IPS DF 6.9 (cell line): ENCODE results near the gene TMEM255A.

Source experiments
- DNase-seq: peaks from one replicate; pipeline ENCODE4 v3.0.0-alpha.2; 2013; ENCODE audit warnings: low read depth, low spot score
- H3K27ac ChIP-seq: one replicate; pipeline ENCODE4 v1.5.1; 2013; ENCODE audit warnings: low read length, control low read depth
- H3K27me3 ChIP-seq: 2 replicates; pipeline ENCODE4 v1.6.1; 2013; ENCODE audit warnings: mild to moderate bottlenecking, low read length; ENCODE audit not compliant: control insufficient read depth, insufficient read depth
- H3K36me3 ChIP-seq: 2 replicates; pipeline ENCODE4 v1.6.1; 2013; ENCODE audit warnings: low read length; ENCODE audit not compliant: control insufficient read depth, insufficient read depth
- H3K4me1 ChIP-seq: 2 replicates; pipeline ENCODE4 v1.6.1; 2013; ENCODE audit warnings: low read length; ENCODE audit not compliant: control insufficient read depth, insufficient read depth
- H3K4me3 ChIP-seq: 2 replicates; pipeline ENCODE4 v1.5.1; 2013; ENCODE audit warnings: mild to moderate bottlenecking, low read length
- H3K9me3 ChIP-seq: 2 replicates; pipeline ENCODE4 v1.6.1; 2013; ENCODE audit warnings: low read length, inconsistent platforms; ENCODE audit not compliant: control insufficient read depth, insufficient read depth
- WGBS: extraction: QIAGEN DNeasy Blood & Tissue Kit; methylation state at CpG from one replicate; pipeline ENCODE4 v1.1.7; 2013; ENCODE audit warnings: mixed read lengths, missing lambda C conversion rate; ENCODE audit not compliant: insufficient read length, insufficient coverage; 5-methylcytosine and 5-hydroxymethylcytosine counted together

TMEM255A gene

DNA sequence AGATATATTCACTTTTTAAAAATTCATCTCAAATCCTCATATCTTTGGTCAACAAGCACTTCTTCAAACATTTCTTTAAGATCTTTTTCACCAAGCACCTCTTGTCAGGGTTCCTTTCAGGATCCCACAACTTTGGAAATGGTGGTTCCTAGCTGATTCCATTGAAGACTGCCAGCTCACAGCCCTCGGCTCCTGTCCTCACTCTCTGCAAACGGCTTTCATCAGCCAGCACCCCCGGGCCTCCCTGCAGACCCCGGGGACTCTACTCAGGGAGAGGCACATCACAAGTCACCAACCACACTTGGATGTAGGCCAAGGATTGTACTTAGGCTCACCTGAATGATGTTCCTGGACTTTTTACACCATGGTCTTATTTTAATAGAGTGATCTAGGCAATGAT lies 40.7 kb downstream of the TMEM255A start:
- H3K4me1 ChIP-seq, result no peaks in the 10 kb centered on the region
- WGBS, result no CpG with 5 or more reads among the region's 4 CpGs
- H3K27ac ChIP-seq, result no peak overlapping the region
- DNase-seq, result no peak
- H3K4me3 ChIP-seq, result no peak overlapping the region
- H3K27me3 ChIP-seq, result no peaks in the 10 kb centered on the region
- H3K9me3 ChIP-seq, result no peaks in the 10 kb centered on the region
- no peaks in the 10 kb centered on the region for H3K36me3 ChIP-seq

DNA sequence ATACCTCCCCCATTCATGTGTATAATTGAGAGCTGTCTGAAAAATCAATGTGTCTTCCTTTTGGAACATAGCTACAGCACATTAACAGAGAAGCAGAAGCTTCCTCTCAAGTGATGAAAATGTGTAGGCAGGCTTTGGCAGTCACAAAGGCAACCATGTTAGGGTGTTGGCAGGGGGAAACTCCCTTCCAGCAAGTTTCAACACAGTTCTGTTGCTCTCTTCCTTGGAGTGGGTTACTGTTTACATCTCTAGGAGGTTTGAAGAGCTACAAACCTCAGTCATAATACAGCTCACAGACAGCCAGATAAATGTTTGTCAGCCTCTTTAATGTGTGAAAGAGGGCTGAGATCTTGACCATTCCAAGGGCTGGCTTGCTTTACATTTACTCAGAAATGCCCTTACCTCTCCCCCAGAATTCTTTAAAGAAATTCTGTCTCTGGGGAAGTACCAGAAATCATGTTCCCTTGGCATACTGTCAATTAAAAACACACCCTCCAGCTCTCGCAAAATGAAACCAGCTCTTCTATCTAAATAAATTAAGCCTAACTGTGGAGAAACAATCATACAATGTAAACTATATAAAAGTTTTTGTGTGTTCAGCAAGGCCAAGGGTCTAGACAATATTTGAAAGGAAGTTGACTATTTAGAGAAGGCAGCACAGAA lies 41.8 kb downstream of the TMEM255A start:
- DNase-seq, result no peak
- H3K27ac ChIP-seq, result no peak overlapping the region
- no CpG with 5 or more reads among the region's 1 CpG for WGBS
- no peak overlapping the region for H3K4me3 ChIP-seq
- H3K4me1 ChIP-seq, result no peaks in the 10 kb centered on the region
- no peaks in the 10 kb centered on the region for H3K9me3 ChIP-seq
- H3K27me3 ChIP-seq, result no peaks in the 10 kb centered on the region
- H3K36me3 ChIP-seq, result no peaks in the 10 kb centered on the region

DNA sequence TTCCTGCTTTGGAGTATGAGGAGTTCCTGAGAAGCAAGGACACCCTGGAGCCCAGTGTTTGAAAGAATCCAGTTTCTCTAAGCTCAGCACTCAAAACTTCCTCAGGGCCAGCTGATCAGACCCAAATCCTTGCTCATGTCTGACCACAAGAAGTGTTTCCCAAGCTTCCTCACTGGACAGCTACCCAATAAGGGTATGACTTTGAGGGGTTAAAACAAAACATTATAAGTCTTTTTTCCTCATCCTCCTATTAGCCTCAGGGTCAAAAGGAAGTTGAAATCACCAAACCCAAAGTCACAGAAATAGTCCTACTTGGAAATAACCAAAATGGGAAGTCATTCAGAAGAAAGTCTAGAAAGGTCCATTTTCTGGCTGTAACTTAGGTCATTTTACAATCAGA lies 46.9 kb downstream of the TMEM255A start:
- H3K9me3 ChIP-seq, result no peaks in the 10 kb centered on the region
- H3K27me3 ChIP-seq, result no peaks in the 10 kb centered on the region
- no peak overlapping the region for H3K4me3 ChIP-seq
- no peak for DNase-seq
- H3K27ac ChIP-seq, result no peak overlapping the region
- peaks cover 4% of the 10 kb centered on the region; the same call in 1 of the 2 replicates for H3K4me1 ChIP-seq
- no peaks in the 10 kb centered on the region for H3K36me3 ChIP-seq

DNA sequence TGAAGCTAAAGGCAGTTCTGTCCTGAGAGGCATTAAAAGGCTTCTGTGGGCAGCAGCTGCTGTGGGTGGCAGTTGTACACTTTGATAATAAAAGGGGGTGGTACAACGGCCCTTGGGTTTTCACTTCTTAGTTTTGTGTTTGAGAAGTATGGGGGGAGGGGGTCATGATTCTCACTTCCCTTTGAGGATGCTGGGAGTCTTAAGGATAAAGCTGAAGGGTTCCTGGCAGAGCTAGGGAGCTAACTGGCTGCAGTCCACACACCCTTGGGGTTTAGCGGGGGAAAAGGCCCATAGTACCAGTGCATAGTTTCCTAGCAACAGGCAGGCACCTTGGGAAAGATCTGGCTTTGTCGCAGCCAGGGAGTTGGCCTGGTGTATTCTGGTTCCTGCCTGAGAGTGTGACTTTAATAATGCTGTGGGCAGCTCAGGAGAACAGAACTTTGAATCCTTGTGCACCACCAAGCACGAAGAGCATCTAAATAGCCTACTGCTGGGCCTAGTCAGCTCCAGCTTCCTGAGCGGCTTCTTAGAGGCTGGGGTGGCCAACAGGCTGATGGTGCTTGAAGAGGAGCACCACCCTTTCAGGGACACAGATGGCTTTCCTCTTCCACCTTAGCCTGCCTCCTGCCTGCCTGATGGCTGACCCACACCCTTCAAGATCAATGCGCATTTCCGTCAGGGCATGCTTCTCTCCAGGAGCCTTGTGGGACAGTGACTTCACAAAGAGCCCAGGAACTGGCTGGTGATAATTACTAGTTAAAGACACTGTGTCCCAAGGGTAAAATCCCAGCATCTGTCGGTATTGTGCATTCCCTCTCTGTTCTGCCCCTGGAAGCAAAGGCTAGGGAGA lies 48.2 kb downstream of the TMEM255A start:
- no peak overlapping the region for H3K4me3 ChIP-seq
- no peak for DNase-seq

DNA sequence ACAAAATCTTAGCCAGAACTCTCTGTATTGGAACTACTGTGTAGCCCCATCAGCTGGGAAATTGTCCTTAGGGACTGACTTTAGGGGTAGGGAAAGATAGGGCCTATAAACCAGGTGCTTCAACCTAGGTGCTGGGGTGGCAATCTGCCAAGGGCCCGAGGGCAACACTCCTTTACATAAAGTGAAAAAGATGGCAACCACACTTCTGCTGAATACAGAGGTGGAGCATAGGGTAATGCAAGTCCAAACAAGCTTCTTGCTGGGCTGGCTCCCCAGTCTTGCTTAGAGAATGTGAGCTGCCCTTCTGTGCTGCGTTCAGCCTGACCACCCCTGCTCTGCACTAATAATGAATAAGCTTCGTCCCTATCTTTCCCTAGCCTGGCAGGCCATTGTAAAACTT lies 50.9 kb downstream of the TMEM255A start:
- H3K27me3 ChIP-seq, result no peaks in the 10 kb centered on the region
- WGBS, result no CpG with 5 or more reads among the region's 3 CpGs
- no peak for DNase-seq

More for the DNA sequence above, 48.2 kb downstream of the TMEM255A start:
- WGBS, result no CpG with 5 or more reads among the region's 8 CpGs
- no peak overlapping the region for H3K27ac ChIP-seq
- H3K36me3 ChIP-seq, result no peaks in the 10 kb centered on the region
- H3K4me1 ChIP-seq, result peaks cover 4% of the 10 kb centered on the region; the same call in 1 of the 2 replicates
- H3K9me3 ChIP-seq, result no peaks in the 10 kb centered on the region
- no peaks in the 10 kb centered on the region for H3K27me3 ChIP-seq

DNA sequence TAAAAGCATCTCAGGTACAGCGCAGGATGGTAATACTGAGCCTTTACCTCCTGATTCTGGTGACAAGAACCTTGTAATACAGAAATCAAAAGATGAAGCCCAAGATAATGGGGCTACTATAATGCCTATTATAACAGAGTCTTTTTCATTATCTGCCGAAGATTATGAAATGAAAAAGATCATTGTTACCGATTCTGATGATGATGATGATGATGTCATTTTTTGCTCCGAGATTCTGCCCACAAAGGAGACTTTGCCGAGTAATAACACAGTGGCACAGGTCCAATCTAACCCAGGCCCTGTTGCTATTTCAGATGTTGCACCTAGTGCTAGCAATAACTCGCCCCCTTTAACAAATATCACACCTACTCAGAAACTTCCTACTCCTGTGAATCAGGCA lies 57.5 kb downstream of the TMEM255A start:
- Histone ChIP-seq H3K36me3 (no peaks in the 10 kb centered on the region; the same call in 1 of the 2 replicates), H3K4me1 (no peaks in the 10 kb centered on the region), H3K4me3 (no peak overlapping the region), H3K9me3 (no peaks in the 10 kb centered on the region), H3K27ac (no peak overlapping the region), H3K27me3 (no peaks in the 10 kb centered on the region)
- no peak for DNase-seq
- no CpG with 5 or more reads among the region's 6 CpGs for WGBS

More for the DNA sequence above, 50.9 kb downstream of the TMEM255A start:
- no peaks in the 10 kb centered on the region for H3K36me3 ChIP-seq
- H3K4me3 ChIP-seq, result no peak overlapping the region
- peaks cover 4% of the 10 kb centered on the region; the same call in 1 of the 2 replicates for H3K4me1 ChIP-seq
- no peaks in the 10 kb centered on the region for H3K9me3 ChIP-seq
- H3K27ac ChIP-seq, result no peak overlapping the region

DNA sequence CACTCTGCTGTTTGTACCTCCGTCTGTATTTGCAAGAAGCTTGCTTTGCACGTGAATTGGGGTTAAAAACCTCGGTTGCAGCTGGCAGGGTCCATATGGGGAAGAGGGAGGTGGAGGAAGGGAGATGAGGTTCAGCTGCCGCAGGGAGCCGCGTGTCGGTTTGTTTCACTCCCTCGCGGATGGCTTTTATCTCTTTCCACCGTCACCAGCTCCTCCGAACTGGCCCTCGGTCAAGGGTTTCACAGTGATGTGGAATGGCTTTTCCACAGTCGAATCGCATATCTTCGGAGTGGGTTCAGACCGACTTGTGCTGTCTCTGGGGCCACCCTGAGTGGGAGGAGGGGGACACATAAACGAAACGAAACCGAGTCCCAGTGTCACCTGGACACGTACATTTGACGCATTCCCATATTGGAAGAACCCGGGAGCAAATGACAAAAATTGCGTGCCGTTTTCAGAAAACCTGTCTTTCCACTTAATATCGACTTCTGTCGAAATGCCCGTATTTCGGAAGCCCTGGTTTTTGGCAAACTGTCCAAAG lies 59.7 kb downstream of the TMEM255A start:
- Histone ChIP-seq H3K9me3 (no peaks in the 10 kb centered on the region), H3K4me1 (no peaks in the 10 kb centered on the region), H3K4me3 (peak overlapping the region; percentile 95; the same call in 1 of the 2 replicates), H3K36me3 (no peaks in the 10 kb centered on the region; the same call in 1 of the 2 replicates), H3K27me3 (no peaks in the 10 kb centered on the region), H3K27ac (no peak overlapping the region)
- DNase-seq, result no peak
- no CpG with 5 or more reads among the region's 28 CpGs for WGBS

DNA sequence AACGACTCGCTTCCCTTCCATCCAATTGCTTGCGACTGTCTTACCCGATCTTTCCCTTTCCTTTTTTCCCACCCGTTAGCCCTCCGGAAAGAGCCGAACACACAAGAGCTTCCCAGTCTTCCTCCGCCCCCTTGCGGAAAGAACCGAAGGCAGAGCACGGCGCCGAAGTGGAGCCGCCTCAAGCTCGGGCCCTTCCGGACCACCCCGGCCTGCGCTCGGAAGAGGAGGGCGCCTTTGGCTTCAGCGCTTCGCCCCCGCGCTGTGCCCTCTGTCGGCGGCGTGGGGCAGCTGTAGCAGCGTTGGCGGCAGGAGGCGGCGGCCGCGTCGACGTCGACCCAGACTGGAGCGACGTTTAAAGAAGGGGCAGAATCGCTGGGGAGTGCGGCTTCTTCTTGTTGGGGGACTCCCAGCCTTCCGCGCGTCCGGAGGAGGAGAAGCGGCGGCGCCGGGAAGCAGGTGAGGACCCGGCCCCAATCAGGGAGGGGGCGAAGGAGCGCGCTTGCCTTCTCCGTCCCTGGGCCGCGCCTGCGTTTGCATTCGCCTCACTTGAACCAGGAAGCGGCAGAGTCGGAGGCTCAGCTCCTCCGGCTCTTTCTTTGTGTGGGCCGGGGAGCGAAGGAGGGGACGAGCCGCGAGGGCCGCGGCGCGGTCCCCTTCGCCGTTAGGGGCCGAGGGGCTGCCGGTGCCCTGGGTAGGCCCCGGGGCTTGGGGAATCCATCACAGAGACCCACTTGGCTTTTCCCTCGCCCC lies 60.6 kb downstream of the TMEM255A start, which contains the start of gene ZBTB33:
ZBTB33 (plus strand) TSS at position 291 of the 750 bp plus-strand sequence. CDS start 2,604 bp downstream, outside the sequence.
- no peak within 1 kb of the TSS for H3K27ac ChIP-seq
- no peaks in the 10 kb centered on the region for H3K4me1 ChIP-seq
- no peaks in the 10 kb centered on the region for H3K9me3 ChIP-seq
- H3K36me3 ChIP-seq, result no peaks in the 10 kb centered on the region; the same call in 1 of the 2 replicates
- peak within 1 kb of the TSS; percentile 95; the same call in 1 of the 2 replicates for H3K4me3 ChIP-seq
- WGBS, result no CpG with 5 or more reads among the region's 75 CpGs
- peak; percentile 71 for DNase-seq
- H3K27me3 ChIP-seq, result no peaks in the 10 kb centered on the region

DNA sequence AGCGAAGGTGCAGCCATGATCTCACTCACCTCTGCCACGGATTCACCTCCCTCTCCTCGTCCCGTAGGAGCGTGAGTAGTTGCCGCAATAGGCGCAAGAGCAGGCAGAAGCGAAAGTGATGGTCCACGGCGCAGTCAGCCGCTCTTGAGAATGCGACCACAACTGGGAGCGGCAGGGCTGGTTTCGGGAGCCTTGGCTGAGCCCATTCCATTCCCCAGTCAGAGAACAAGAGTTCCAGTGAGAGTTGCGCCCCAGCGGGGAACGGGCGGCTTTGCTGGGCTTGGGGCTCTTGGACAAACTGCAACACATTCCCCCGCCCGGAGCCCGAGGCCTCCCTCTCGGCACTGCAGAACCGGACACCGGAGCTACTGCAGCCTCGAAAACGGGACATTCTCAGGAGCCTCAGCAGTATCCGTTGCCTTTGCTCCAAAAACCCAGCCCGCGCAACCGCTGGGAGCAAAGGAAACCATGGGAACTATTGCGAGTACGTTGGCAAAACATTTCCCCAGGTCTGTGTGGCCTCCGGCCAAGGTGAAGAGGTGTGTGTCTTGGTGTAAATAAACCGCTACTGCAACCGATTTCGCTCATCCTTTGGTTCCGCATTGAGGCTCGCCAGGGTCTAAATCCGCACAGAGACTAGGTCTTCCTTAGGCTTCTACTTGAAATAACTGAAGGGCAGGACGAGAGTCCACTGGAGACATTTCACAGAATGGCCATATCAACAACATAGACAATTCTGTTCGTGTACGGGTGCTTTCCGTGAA lies 66.3 kb downstream of the TMEM255A start:
- Histone ChIP-seq H3K36me3 (no peaks in the 10 kb centered on the region), H3K4me1 (no peaks in the 10 kb centered on the region), H3K4me3 (peak overlapping the region; percentile 83; the same call in 1 of the 2 replicates), H3K27me3 (no peaks in the 10 kb centered on the region), H3K27ac (no peak overlapping the region), H3K9me3 (no peaks in the 10 kb centered on the region)
- DNase-seq, result peak; percentile 35
- no CpG with 5 or more reads among the region's 43 CpGs for WGBS
